22Rv1 (cell line): Measurements from ENCODE around the gene CEP63.
A peak's percentile ranks its signal among the peaks of the same experiment; 100 is the strongest.

ENCODE experiments used
- H3K27ac ChIP-seq: fragments of 450-650 bp; 2 replicates; pipeline ENCODE4 v1.5.1; 2017
- ZFX ChIP-seq: fragments of 450-650 bp; IDR thresholded peaks from 2 replicates; pipeline ENCODE4 v1.6.1; 2017; ENCODE audit warnings: antibody characterized with exemption, borderline replicate concordance
- TF ChIP-seq, protein P1 (sequence below): fragments of 450-650 bp; IDR thresholded peaks from 2 replicates; pipeline ENCODE4 v1.5.1; 2017; ENCODE audit warnings: mild to moderate bottlenecking

The CEP63 gene

DNA sequence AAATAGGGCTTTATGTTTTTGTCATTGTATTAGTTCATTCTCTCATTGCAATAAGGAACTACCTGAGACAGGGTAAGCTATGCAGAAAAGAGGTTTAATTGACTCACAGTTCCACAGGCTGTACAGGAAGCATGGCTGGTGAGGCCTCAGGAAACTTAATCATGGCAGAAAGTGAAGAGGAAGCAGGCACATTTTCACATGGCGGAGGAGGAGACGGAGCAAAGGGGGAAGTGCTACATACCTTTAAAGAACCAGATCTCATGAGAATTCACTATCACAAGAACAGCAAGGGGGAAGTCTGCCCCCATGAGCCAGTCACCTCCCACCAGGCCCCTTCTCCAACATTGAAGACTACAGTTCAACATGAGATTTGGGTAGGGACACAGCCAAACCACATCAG, 25.6 kb downstream of the CEP63 start:
- no peak overlapping the region for H3K27ac ChIP-seq
- TF ChIP-seq, protein P1, sequence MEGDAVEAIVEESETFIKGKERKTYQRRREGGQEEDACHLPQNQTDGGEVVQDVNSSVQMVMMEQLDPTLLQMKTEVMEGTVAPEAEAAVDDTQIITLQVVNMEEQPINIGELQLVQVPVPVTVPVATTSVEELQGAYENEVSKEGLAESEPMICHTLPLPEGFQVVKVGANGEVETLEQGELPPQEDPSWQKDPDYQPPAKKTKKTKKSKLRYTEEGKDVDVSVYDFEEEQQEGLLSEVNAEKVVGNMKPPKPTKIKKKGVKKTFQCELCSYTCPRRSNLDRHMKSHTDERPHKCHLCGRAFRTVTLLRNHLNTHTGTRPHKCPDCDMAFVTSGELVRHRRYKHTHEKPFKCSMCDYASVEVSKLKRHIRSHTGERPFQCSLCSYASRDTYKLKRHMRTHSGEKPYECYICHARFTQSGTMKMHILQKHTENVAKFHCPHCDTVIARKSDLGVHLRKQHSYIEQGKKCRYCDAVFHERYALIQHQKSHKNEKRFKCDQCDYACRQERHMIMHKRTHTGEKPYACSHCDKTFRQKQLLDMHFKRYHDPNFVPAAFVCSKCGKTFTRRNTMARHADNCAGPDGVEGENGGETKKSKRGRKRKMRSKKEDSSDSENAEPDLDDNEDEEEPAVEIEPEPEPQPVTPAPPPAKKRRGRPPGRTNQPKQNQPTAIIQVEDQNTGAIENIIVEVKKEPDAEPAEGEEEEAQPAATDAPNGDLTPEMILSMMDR: no peak
- TF ChIP-seq ZFX: no peak

DNA sequence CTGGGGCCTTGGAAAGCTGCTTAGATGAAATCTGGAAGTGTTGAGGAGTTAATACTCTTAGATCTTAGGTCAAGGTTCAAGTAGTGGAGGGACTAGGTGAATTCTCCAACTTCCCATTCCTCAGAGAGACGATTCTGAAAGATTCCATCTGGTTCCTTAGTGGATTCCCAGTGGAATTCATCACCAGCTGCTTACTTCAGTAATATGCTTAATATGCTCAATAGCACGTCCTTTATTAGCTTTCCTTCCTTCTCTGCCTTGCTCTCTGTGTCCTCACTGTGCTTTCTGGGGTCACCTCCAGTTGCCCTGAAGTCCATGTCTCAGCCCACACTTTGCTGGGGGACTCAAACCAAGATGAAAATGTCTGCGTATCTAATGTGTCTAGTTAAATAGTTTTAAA, 31.0 kb downstream of the CEP63 start:
- H3K27ac ChIP-seq: no peak overlapping the region
- TF ChIP-seq, protein P1: no peak
- TF ChIP-seq ZFX: no peak

DNA sequence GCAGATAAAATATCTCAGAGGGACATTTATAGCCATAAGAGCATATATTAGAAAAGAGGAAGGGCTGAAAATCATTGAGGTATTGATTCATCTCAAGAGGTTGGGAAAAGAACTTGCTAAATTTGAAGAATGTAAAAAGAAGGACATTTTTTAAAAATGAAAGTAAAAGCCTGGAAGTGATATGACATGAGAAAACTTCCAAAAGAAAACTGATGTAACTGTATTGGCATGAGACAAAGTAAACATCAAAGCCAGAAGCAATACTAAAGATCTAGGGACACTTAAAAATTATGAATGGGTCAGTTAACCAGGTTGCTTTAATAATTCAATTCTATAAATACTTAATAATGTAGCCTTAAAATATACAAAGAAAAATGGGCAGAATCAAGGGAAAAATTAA, 31.9 kb downstream of the CEP63 start:
- H3K27ac ChIP-seq: no peak overlapping the region
- TF ChIP-seq, protein P1: no peak
- no peak for TF ChIP-seq ZFX

DNA sequence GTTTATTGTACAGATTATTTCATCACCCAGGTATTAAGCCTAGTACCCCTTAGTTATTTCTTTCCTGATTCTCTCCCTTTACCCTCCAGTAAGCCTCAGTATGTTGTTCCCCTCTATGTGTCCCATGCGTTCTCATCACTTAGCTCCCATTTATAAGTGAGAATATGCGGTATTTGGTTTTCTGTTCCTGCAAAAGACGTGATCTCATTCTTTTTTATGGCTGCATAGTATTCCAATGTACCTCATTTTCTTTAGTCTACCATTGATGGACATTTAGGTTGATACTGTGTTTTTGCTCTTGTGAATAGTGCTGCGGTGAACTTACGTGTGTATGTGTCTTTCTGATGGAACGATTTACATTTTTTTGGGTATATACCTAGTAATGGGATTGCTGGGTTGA, 36.7 kb downstream of the CEP63 start:
- TF ChIP-seq, protein P1: no peak
- H3K27ac ChIP-seq: no peak overlapping the region

DNA sequence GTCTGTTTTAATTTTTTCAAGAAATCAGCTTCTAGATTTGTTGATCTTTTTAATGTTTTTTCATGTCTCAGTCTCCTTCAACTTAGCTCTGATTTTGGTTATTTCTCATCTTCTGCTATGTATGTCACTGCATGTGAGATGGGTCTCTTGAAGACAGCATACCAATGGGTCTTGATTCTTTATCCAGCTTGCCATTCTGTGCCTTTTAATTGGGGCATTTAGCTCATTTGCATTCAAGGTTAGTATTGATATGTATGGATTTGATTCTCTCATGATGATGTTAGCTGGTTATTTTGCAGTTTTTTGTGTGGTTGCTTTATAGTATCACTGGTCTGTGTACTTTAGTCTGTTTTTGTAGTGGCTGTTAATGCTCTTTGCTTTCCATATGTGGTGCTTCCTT, 39.4 kb downstream of the CEP63 start:
- TF ChIP-seq, protein P1: no peak
- no peak for TF ChIP-seq ZFX
- no peak overlapping the region for H3K27ac ChIP-seq

DNA sequence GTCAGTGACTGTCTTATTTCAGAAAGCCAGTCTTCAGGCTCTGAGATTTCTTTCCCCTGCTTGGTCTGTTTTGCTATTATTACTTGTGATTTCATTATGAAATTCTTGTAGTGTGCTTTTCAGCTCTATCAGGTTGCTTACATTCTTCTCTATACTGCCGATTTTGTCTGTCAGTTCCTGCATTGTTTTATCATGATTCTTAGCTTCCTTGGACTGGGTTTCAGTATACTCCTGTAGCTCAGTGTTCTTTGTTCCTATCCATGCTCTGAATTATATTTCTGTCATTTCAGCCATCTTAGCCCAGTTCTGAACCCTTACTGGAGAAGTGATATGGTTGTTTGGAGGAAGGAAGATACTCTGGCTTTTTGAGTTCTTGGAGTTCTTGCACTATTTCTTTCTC, 40.5 kb downstream of the CEP63 start:
- H3K27ac ChIP-seq: no peak overlapping the region
- TF ChIP-seq ZFX: no peak
- TF ChIP-seq, protein P1: no peak

DNA sequence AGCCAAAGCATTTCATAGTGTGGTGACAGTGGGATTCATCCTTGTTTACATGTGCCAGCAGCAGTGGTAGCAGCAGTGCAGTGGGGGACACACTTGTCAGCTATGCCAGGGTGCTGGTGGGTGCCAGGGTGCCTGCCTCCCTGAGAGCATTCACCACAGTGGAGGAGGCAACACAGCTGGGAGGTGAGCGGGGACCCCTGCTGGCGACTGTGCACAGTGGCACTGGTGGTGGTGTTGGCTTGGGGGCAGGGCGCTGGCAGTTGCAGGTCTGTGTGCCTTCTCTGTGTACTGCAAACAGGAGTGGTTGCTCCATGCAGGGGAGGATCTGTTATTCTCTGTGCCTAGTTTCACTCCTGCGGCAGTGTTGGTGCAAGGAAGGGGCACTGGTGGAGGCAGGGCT, 41.2 kb downstream of the CEP63 start:
- TF ChIP-seq ZFX: no peak
- TF ChIP-seq, protein P1: peak; percentile 35
- no peak overlapping the region for H3K27ac ChIP-seq
